Smooth muscle cell (in vitro differentiated cells): ENCODE results near the gene NDUFS1. TPM values are rescaled to one million over a fixed set of nuclear protein-coding genes. Genes with fewer than 3 reads are reported as not detected.
"Not testable (repeated sequence)": the region's sequence is repeated elsewhere in the genome, so short reads cannot be mapped to it uniquely, and the experiment has no call there.

ENCODE experiments used
- DNase-seq: peaks from one replicate; lab custom pipeline; 2025; ENCODE audit not compliant: unreplicated experiment; lab: John Stamatoyannopoulos, UW
- H2AFZ ChIP-seq: fragments of 200-600 bp; sonication (generic); 2 replicates; pipeline ENCODE4 v1.6.0; 2016; ENCODE audit warnings: antibody characterized with exemption, low read depth, mild to moderate bottlenecking
- H3F3A ChIP-seq: fragments of 200-600 bp; sonication (generic); 2 replicates; pipeline ENCODE4 v1.6.0; 2017; ENCODE audit warnings: antibody characterized with exemption, low read depth
- H3K27ac ChIP-seq: fragments of 200-600 bp; sonication (generic); 2 replicates; pipeline ENCODE4 v1.5.1; 2016; ENCODE audit warnings: low read depth, mild to moderate bottlenecking
- H3K27me3 ChIP-seq: fragments of 200-600 bp; sonication (generic); 2 replicates; pipeline ENCODE4 v1.6.1; 2016; ENCODE audit warnings: low read depth, mild to moderate bottlenecking
- H3K36me3 ChIP-seq: fragments of 200-600 bp; sonication (generic); 2 replicates; pipeline ENCODE4 v1.5.1; 2016; ENCODE audit warnings: low read depth
- H3K4me1 ChIP-seq: fragments of 200-600 bp; sonication (generic); 2 replicates; pipeline ENCODE4 v1.5.1; 2016; ENCODE audit warnings: low read depth
- H3K4me2 ChIP-seq: fragments of 200-600 bp; sonication (generic); 2 replicates; pipeline ENCODE4 v1.6.0; 2016; ENCODE audit warnings: mild to moderate bottlenecking
- H3K4me3 ChIP-seq: fragments of 200-600 bp; sonication (generic); 2 replicates; pipeline ENCODE4 v1.5.1; 2016; ENCODE audit warnings: mild to moderate bottlenecking
- H3K79me2 ChIP-seq: fragments of 200-600 bp; sonication (generic); 2 replicates; pipeline ENCODE4 v1.6.0; 2016; ENCODE audit warnings: low read depth, mild to moderate bottlenecking
- H3K9ac ChIP-seq: fragments of 200-600 bp; sonication (generic); 2 replicates; pipeline ENCODE4 v1.6.0; 2016; ENCODE audit warnings: low read depth
- H3K9me3 ChIP-seq: fragments of 200-600 bp; sonication (generic); replicated peaks from 2 replicates; pipeline ENCODE4 v1.5.1; 2016; ENCODE audit warnings: low read depth
- H4K20me1 ChIP-seq: fragments of 200-600 bp; sonication (generic); 2 replicates; pipeline ENCODE4 v1.6.0; 2016; ENCODE audit warnings: low read depth
- WGBS: methylation state at CpG from one replicate; pipeline ENCODE4 v1.1.7; 2016; ENCODE audit warnings: low lambda C conversion rate; 5-methylcytosine and 5-hydroxymethylcytosine counted together
- polyA plus RNA-seq: library from polyadenylated mRNA; unstranded; fragments of >200 nt; fragmentation: Nextera tagmentation; extraction: Ambion mirVana; gene quantifications from 2 replicates; pipeline ENCODE4 v1.2.1, GENCODE V29; 2016
- total RNA-seq: library from RNA; depleted of rRNA; stranded (reverse); fragments of >200 nt; gene quantifications from 2 replicates; pipeline ENCODE4 v1.2.3, GENCODE V29; 2014
- TF ChIP-seq, protein P1 (sequence below): fragments of 200-600 bp; sonication (generic); IDR thresholded peaks from 2 replicates; pipeline ENCODE4 v1.5.1; 2017; ENCODE audit warnings: borderline replicate concordance, mild to moderate bottlenecking, antibody characterized with exemption; ENCODE audit not compliant: insufficient read depth, poor library complexity, severe bottlenecking

Gene NDUFS1
- total and polyA plus RNA-seq, 2 experiments from 2014 or later: 62.0 to 101 TPM

DNA sequence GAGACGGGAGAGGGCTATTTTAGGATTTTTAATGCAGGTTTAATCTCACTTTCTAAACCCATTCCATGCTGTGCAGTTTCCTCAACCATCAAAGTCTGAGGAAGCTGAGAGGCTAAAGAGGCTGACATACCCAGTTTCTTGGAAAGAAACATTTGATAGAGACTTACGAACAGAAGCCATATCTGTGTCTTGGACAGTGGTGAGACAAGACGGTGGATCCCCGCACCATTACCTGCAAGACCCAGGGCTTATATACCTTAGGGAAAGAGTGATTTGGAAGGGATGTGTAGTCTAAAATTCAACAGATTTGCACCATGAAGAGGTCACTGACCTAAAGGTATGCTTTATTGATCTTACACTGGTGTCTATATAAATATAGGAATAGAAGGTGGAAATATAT lies 13.9 kb upstream of the NDUFS1 start:
- H3K27me3 ChIP-seq: no peaks in the 10 kb centered on the region
- no peak overlapping the region for H3K4me3 ChIP-seq
- no peaks in the 10 kb centered on the region for H4K20me1 ChIP-seq
- no peaks in the 10 kb centered on the region for H3K36me3 ChIP-seq
- no peaks in the 10 kb centered on the region for H3K79me2 ChIP-seq
- no peak overlapping the region for H3K4me2 ChIP-seq
- H3K9ac ChIP-seq: no peak overlapping the region
- H3K27ac ChIP-seq: no peak overlapping the region
- no peaks in the 10 kb centered on the region for H3K4me1 ChIP-seq
- H2AFZ ChIP-seq: no peak overlapping the region
- H3F3A ChIP-seq: no peaks in the 10 kb centered on the region
- no peak for DNase-seq
- no peaks in the 10 kb centered on the region for H3K9me3 ChIP-seq
- TF ChIP-seq, protein P1, sequence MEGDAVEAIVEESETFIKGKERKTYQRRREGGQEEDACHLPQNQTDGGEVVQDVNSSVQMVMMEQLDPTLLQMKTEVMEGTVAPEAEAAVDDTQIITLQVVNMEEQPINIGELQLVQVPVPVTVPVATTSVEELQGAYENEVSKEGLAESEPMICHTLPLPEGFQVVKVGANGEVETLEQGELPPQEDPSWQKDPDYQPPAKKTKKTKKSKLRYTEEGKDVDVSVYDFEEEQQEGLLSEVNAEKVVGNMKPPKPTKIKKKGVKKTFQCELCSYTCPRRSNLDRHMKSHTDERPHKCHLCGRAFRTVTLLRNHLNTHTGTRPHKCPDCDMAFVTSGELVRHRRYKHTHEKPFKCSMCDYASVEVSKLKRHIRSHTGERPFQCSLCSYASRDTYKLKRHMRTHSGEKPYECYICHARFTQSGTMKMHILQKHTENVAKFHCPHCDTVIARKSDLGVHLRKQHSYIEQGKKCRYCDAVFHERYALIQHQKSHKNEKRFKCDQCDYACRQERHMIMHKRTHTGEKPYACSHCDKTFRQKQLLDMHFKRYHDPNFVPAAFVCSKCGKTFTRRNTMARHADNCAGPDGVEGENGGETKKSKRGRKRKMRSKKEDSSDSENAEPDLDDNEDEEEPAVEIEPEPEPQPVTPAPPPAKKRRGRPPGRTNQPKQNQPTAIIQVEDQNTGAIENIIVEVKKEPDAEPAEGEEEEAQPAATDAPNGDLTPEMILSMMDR: no peak
- WGBS: 96% methylated on average over 3 of the region's 4 CpGs

DNA sequence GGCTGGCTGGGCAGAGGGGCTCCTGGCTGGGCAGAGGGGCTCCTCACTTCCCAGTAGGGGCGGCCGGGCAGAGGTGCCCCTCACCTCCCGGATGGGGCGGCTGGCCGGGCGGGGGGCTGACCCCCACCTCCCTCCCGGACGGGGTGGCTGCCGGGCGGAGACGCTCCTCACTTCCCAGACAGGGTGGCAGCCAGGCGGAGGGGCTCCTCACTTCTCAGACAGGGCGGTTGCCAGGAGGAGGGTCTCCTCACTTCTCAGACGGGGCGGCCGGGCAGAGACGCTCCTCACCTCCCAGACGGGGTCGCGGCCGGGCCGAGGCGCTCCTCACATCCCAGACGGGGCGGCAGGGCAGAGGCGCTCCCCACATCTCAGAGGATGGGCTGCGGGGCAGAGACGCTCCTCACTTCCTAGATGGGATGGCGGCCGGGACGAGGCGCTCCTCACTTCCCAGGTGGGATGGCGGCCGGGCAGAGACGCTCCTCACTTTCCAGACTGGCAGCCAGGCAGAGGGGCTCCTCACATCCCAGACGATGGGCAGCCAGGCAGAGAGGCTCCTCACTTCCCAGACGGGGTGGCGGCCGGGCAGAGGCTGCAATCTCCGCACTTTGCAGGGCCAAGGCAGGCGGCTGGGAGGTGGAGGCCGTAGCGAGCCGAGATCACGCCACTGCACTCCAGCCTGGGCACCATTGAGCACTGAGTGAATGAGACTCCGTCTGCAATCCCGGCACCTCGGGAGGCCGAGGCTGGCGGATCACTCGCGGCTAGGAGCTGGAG lies 12.6 kb upstream of the NDUFS1 start:
- not testable (repeated sequence) for H4K20me1 ChIP-seq, H3K27ac ChIP-seq, H2AFZ ChIP-seq, H3K79me2 ChIP-seq, H3K9ac ChIP-seq, H3K36me3 ChIP-seq, H3K4me2 ChIP-seq, DNase-seq, H3K4me3 ChIP-seq, H3K9me3 ChIP-seq, H3F3A ChIP-seq, H3K27me3 ChIP-seq, H3K4me1 ChIP-seq
- WGBS: 95% methylated on average over 27 of the region's 52 CpGs

DNA sequence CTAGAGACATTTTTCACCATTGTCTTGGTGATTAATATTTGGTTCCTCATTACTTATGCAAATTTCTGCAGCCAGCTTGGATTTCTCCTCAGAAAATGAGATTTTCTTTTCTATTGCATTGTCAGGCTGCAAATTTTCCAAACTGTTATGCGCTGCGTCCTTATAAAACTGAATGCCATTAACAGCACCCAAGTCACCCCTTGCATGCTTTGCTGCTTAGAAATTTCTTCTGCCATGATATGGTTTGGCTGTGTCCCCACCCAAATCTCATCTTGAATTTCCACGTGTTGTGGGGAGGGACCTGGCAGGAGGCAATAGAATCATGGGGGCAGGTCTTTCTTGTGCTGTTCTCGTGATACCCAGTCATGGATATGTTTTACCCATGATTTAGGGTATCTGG lies 9.0 kb upstream of the NDUFS1 start:
- H4K20me1 ChIP-seq: peaks cover 13% of the 10 kb centered on the region
- not testable (repeated sequence) for H3K4me2 ChIP-seq, H3K9ac ChIP-seq, H3K79me2 ChIP-seq, H2AFZ ChIP-seq, H3K9me3 ChIP-seq, H3K4me1 ChIP-seq, H3K4me3 ChIP-seq, H3K27ac ChIP-seq, H3K27me3 ChIP-seq, H3K36me3 ChIP-seq, DNase-seq, H3F3A ChIP-seq
- 96% methylated on average over 4 of the region's 4 CpGs for WGBS

DNA sequence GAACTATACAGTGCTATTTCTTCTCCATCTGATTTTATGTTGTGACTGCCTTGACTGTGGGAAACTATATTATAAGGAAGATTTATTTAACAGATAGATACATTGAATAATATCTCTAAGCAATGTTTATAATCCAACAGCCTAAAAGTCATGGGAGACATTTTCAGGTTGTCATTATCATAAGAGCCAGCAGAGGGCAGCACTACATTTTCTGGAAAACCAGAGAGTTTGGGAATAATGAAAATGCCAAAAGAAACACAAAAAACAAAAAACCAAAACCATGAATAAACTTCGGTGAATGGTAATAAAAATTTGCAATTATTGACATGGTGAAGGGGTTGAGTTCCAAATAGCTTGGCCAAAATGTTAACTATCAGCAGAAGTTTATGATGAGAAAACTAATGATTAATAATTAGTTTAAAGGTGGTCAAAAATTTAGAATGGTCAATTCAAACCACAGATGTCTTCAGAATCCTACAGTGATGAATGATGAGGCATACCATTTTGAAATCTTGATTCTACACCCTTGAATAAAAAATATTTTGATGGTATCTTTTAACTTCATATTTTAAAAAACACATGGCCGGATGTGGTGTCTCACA lies 5.1 kb upstream of the NDUFS1 start:
- Histone ChIP-seq H3F3A (peaks cover 4% of the 10 kb centered on the region), H3K27me3 (no peaks in the 10 kb centered on the region), H3K4me2 (no peak overlapping the region), H3K27ac (no peak overlapping the region), H4K20me1 (peaks cover 23% of the 10 kb centered on the region), H3K36me3 (peaks cover 3% of the 10 kb centered on the region), H3K9ac (no peak overlapping the region), H3K4me3 (no peak overlapping the region), H3K4me1 (peaks cover 8% of the 10 kb centered on the region), H2AFZ (no peak overlapping the region), H3K79me2 (peaks cover 36% of the 10 kb centered on the region), H3K9me3 (no peaks in the 10 kb centered on the region)
- TF ChIP-seq, protein P1: peak; percentile 79
- WGBS: 84% methylated on average over 2 of the region's 2 CpGs
- DNase-seq: peak; percentile 1
